H1 (cell line): Measurements from ENCODE around the gene GOLGA1.

Source experiments
- CTCF ChIP-seq, 3 experiments: IDR thresholded peaks; 1 replicate in 2 of 3; 2 replicates in 1 of 3; pipeline versions ENCODE4 v1.5.1 to v1.6.1; 2011; ENCODE audit warnings: low read length in 3 of 3, mild to moderate bottlenecking in 3 of 3, inconsistent platforms in 2 of 3, low read depth in 1 of 3, moderate library complexity in 1 of 3; ENCODE audit not compliant: insufficient read depth in 1 of 3; ENCODE audit errors: control extremely low read depth in 1 of 3
- FOSL1 ChIP-seq: IDR thresholded peaks from 2 replicates; pipeline ENCODE4 v1.6.1; 2011; ENCODE audit warnings: mild to moderate bottlenecking, low read depth, low read length, moderate library complexity; ENCODE audit not compliant: insufficient read depth
- POLR2A ChIP-seq, 2 experiments: IDR thresholded peaks; 1 replicate in 1 of 2; 2 replicates in 1 of 2; pipeline ENCODE4 v1.6.1; 2011; ENCODE audit warnings: low read depth in 2 of 2, low read length in 2 of 2, mild to moderate bottlenecking in 2 of 2; ENCODE audit errors: control extremely low read depth in 1 of 2

- TF ChIP-seq POLR2A (IDR thresholded peaks at IDR 0.05; ENCODE audit: control extremely low read depth in 1 of 2, low read depth in 2 of 2, low read length in 2 of 2): no peak
- TF ChIP-seq FOSL1: no peak
- no peak for TF ChIP-seq CTCF (IDR thresholded peaks at IDR 0.05; ENCODE audit: control extremely low read depth in 1 of 3, insufficient read depth in 1 of 3, low read depth in 1 of 3, low read length in 3 of 3)
These were observed 23.7 kb upstream of the GOLGA1 start for GRCh38 chr9:124964604-124965003.
